HG02970 (cell line): ENCODE results near the gene MIAT.

ENCODE experiments used
- ATAC-seq: cut with Tn5 transposase; IDR thresholded peaks from one replicate; pipeline ENCODE4 v1.9.1; 2021; ENCODE audit warnings: mild to moderate bottlenecking, moderate library complexity, moderate number of reproducible peaks; ENCODE audit not compliant: unreplicated experiment, low FRiP score

MIAT gene

GRCh38 chr22:26665813-26666231, 8.4 kb downstream of the MIAT start:
- no peak for ATAC-seq

- no peak for ATAC-seq
Observed at GRCh38 chr22:26667140-26667539, 9.8 kb downstream of the MIAT start.

- no peak for ATAC-seq
Observed at GRCh38 chr22:26669060-26669481, 11.7 kb downstream of the MIAT start.

DNA sequence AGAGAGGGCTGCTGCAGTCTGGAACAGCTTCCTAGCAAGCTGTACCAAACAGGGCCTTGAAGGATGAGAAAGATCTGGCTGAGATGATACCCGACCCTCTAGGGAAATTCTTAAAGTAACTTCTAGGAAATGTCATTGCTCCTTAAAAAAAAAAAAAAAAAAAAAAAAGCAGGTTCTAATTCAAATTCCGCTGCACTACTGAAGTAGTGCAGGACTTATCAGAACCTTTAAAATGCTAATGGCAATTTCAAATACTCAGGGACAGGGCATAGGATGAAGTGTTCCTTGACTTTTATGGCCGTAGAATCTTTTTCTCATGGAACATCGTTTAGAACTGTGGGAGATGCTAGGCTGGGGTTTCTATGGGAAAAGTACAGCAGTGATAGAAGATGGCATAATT, 13.1 kb downstream of the MIAT start:
- ATAC-seq: no peak

- ATAC-seq: no peak
Observed at GRCh38 chr22:26671317-26672059, 14.1 kb downstream of the MIAT start.

GRCh38 chr22:26672060-26672471, 14.7 kb downstream of the MIAT start:
- ATAC-seq: no peak

- peak; percentile 59 for ATAC-seq
Observed at GRCh38 chr22:26672590-26673468, 15.4 kb downstream of the MIAT start.

DNA sequence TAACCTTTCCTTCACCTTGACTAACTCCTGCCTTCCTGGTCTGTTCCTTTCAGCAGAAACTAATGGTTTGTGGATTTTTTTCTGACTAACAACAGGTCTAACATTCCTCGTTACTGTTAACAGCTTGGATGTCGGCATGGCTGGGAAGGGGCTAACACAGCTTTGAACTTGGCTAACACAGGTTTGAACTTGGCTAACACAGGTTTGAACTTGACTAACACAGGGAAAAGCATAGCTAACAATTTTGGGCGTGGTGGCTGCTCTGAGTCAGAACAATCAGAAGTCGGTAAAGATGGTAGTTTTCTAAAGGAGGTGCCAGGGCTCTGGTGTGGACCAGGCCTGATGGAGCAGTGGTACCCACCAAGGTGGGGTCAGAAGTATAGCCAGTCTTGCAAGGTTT, 16.1 kb downstream of the MIAT start:
- ATAC-seq: no peak

DNA sequence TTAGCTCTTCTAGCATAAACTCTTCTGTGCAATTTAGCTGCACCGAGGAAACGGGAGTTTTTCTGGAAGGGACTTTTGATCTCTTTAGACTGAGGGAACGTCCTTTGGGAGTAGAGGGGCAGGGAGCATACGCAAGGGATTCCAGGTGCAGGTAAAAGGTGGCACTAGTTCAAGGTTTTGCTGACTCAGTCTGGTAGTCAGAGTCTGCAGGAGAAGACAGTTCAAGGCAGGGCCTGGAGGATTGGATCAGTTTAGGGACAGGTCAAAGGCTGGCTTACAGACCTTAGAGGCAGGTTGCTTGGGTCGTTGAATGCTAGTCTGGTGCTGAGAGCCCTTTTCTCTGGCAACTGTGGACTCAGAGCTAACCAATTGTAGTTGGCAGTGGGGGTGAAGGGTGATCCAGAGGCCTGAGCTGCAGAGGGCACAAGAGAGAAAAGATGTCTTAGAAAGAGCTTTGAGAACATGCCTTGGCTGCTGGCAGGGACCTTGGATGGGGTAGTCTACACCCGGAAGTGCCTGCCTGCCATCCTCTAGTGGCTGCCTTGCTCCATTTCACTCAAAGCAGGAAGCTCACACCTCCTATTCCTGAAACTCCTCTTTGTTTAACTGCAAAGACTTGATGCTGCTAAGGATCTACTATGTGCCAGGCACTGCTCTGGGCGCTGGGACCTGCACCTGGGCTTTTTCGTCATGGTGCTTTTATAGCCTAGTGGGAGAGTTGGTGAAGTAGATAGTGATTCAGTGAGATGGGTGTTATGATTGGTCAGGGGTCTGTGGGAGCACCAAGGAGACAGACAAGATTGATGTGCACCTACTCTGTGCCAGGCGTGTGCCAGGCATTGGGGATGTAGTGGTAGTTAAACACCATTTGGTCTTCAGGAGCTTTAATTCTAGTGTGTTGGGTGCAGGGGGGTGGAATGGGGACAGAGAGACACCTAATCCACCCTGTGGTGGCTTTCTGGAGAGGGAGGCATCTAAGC, 17.1 kb downstream of the MIAT start:
- no peak for ATAC-seq

- ATAC-seq: no peak
Observed at GRCh38 chr22:26675687-26676268, 18.4 kb downstream of the MIAT start.

GRCh38 chr22:26677217-26677616, 19.8 kb downstream of the MIAT start:
- ATAC-seq: no peak

DNA sequence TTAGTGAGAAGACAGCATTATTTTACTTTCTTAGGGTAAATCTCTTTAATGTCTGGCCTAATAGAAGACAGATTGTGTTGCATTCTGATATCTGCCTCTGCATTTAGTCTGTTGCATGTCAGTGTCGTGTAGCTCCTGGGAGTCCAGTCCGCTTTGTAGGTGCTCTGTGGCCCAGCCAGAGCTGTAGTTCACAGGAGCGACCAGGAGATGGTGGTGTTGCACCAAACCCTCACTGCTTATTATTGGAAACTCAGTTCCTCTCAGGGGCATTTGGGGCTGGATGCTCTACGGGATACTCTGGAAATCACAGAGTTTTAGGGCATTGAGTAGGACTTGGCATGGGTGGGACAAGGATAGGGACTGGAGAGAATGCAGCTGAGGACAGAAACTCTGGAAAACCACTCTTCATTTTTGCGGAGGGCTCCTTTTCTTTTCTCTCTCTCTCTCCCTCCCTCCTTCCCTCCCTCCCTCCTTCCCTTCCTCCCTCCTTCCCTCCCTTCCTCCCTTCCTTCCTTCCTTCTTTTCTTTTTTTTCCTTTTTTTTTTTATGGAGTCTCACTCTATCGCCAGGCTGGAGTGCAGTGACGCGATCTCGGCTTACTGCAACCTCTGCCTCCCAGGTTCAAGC, 21.7 kb downstream of the MIAT start:
- no peak for ATAC-seq

GRCh38 chr22:26680485-26680884, 23.1 kb downstream of the MIAT start:
- no peak for ATAC-seq

- ATAC-seq: no peak
Observed at GRCh38 chr22:26681395-26681821, 24.0 kb downstream of the MIAT start.

GRCh38 chr22:26684168-26684567, 26.8 kb downstream of the MIAT start:
- ATAC-seq: no peak

DNA sequence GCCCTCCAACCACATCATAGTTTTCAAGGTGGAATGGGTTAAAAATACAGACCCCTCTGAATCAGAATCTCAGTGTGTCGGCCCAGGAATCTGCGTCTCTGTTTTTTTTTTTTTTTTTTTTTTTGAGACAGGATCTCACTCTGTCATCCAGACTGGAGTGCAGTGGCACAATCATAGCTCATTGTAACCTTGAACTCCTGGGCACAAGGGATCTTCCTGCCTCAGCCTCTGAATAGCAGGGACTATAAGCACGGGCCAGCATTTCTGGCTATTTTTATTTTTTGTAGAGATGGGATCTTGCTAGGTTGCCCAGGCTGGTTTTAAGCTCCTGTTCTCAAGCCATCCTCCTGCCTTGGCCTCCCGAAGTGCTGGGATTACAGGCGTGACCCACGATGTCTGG, 28.2 kb downstream of the MIAT start:
- ATAC-seq: no peak

GRCh38 chr22:26687439-26687838, 30.1 kb downstream of the MIAT start:
- ATAC-seq: no peak

DNA sequence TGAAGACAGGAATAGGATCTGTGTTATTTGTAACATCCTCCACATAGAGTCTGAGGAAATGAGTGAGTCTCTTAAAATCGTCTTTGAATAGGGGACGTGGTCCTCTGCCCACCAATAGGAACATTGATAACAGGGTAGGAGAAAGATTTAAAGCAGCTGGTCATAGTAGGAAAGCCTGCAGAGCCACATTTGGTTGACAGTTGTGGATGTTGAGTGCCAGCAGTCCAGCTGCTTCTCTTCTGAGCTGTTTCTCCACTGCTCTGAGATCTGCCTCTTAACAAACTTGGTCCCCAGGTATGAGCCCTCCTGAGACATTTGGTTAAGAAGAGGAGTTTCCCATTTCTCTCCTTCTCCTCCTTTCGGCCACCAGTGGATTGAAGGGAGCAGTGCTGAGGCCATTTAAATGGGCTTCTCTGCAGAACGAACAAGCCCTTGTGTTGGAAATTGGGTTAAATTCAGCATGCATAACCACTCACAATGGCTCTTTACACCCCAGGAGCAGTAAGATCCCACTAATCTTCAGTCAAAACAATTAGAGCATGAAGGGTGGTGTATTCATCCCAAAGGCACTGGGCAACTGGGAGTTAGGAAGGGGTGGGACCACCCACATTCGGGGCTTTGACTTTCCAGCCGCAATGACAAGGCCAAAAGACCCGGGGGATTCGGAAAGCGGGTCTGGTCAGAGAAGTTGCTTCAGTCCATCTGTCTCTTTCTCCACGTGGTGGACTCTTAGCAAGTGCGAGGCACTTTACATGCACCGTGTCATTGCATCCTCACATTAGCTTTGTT, 32.3 kb downstream of the MIAT start:
- ATAC-seq: no peak
